SKM-1 (cell line): ENCODE data around the gene SPDYE3.
"Not testable (repeated sequence)": the region's sequence is repeated elsewhere in the genome, so short reads cannot be mapped to it uniquely, and the experiment has no call there.

Experiments used
- DNase-seq: peaks from one replicate; lab custom pipeline; 2025; ENCODE audit not compliant: unreplicated experiment; lab: John Stamatoyannopoulos, UW

SPDYE3 gene

GRCh38 chr7:100307402-100307801 lies at the start of gene SPDYE3:
SPDYE3 (plus strand) TSS chr7:100307702; CDS start chr7:100307886, 184 bp downstream.
- not testable (repeated sequence) for DNase-seq

DNA sequence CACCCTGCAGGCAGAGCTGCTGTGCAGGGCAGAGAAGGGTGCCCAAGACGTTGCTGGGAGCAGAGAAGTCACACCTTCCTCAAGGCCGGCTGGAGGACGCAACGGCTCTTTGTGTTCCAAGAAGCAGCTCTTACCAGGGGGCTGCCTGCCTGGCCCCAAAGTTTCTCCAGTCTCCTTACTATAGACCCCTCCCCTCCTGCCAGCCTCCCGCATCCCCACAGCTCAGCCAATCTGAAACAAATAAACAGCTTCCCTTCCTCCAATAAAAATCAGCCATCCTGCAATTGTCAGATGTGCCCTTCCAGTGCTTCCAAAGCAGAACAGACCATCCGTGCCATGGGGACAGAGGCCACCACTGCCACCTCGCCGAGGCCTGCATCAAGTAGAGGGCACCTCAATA lies 47.5 kb upstream of the SPDYE3 start:
- DNase-seq = not testable (repeated sequence)

DNA sequence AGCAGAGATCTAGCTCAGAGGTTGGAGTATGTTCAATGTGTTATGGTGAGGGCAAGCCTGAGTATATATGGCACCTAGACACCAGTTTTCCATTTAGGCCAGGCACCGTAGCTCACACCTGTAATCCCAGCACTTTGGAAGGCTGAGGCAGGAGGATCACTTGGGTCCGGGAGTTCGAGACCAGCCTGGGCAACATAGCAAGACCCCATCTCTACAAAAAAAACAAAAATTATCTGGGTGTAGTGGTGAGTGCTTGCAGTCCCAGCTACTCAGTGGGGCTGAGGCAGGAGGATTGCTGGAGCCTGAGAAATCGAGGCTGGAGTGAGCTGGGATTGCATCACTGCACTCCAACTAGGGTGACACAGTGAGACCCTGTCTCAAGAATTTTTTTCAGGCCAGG lies 44.6 kb upstream of the SPDYE3 start:
- not testable (repeated sequence) for DNase-seq

DNA sequence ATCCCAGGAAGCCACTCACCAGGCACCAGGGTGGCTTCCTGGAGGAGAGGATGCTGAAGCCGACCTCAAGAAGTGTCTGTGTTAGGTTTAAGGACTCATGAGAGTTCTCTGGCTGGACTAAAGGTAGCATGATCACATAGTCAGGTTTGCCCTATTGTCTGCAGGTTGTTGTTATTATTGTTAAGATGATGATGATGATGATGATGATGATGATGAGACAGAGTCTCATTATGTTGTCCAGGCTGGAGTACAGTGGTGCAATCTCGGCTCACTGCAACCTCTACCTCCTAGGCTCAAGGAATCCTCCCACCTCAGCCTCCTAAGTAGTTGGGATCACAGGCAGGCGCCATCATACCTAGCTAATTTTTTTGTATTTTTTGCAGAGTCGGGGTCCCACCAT lies 43.3 kb upstream of the SPDYE3 start:
- DNase-seq = not testable (repeated sequence)

DNA sequence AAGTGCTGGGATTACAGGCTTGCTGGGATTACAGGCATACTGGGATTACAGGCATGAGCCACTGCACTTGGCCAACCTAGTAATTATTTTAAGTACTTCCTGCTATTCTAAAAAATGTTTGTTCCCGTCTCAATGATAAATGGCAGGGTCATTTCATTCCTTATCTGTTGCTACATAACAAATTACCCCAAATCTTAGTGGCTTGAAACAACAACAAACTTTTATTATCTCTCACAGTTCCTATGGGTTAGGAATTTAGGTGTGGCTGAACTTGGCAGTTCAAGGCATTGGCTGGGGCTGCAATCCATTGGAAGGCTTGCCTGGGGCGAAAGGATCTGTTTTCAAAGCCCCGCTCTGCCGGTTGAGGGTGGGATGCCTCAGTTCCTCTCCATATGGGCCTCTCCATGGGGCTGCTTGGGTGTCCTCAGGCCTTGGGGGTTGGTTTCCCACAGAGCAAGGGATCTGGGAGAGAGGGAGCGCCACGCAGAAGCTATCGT lies 42.8 kb upstream of the SPDYE3 start:
- not testable (repeated sequence) for DNase-seq

DNA sequence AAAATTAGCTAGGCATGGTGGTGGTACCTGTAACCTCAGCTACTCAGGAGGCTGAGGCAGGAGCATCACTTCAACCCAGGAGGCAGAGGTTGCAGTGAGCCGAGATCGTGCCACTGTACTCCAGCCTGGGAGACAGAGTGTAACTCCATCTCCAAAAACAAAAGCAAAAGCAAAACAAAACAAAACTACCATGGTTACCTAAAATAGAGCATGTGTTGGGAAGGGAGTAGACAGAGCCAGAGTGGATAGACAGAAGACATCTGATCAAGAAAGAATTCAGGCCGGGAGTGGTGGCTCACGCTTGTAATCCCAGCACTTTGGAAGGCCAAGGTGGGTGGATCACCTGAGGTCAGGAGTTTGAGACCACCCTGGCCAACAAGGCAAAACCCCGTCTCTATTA lies 41.7 kb upstream of the SPDYE3 start:
- not testable (repeated sequence) for DNase-seq

DNA sequence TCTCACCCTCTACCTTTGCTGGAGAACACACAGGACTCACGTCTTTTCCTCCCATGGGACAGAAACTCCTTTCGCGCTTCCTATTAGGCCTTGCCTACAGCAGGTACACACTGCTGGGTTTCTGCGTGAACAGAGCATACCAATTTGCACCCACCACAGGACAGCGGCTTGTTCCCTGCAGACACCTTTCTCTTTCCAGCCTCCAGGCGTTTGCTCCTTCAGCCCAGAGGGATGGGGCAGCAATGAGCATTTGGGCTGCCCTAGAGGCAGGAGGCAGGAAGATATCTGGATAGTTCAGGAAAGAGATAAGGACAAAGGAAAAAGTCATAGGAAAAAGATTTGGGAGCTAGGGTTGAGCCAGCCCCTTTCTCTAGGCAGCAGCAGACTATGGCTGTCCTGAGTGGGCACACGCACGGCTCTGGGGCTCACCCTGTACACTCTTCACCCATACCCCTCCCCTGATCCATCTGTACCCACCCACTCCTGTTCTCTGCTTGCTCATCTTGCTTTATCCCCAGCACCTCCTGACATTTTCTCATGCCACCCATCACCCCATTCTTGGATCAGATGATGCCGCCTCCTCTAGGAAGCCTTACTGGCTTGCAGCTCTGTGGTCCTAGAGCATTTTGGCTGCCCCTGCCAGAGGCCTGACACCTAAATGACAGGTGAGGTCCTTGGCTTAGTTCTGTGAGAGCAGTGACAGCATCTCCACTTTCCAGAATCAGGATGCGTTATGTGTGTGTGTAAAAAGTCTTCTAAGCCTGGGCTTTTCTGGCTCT lies 40.7 kb upstream of the SPDYE3 start:
- no peak for DNase-seq

GRCh38 chr7:100267648-100268047 lies 39.9 kb upstream of the SPDYE3 start:
- no peak for DNase-seq

DNA sequence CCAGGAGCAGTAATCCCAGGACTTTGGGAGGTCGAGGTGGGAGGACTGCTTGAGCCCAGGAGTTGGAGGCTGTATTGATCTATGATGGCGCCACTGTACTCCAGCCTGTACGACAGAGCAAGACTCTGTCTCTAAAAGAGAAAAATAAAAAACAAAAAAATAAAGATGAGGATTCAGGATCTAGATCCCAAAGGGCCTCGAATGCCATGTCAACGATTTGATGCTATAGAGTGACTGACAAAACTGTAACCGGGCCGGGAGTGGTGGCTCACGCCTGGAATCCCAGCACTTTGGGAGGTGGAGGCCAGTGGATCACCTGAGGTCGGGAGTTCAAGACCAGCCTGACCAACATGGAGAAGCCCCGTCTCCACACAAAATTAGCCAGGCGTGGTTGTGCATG lies 38.6 kb upstream of the SPDYE3 start:
- DNase-seq = not testable (repeated sequence)

- DNase-seq = not testable (repeated sequence)
Observed at GRCh38 chr7:100269306-100270045, 38.0 kb upstream of the SPDYE3 start.

DNA sequence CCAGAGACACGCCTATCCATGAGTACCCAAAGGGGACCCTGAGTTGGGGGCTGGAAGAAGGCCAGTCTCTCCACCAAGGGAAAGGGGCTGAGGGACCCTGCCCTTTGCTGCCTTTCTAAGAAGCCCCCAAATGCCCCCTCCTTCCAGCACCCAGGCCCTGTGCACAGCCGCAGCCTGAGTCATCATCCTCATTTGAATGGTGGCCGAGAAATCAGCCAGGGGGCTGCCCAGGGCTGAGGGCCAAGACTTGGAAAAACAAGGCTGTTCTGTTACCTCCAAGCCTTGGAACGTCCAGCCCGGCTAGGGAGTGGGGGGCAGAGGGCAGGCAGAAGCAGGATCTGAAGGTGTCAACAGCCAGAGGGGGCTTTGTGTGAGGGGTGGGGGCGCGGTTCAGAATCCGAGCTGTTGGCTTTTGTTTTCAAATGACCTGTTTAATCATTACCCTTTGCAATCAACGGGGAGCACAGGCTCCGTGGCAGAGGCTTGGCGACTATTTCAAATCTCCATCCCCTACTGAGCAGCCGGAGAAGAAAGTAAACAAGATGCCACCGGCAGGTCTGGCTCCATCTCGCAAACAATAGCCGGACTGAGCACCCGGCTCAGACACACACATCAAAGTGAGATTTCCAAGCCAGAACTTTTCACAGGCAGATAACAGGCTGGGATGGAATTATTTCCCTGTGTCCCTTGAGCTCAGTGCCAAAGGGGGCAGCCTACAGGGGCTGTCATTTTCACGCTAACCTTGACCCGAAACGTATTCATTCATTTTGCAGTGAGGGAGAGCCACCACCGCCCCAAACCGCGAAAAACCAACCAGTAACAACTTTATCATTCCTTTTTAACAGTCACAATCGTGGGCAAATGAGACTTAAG lies 37.2 kb upstream of the SPDYE3 start:
- not testable (repeated sequence) for DNase-seq

DNA sequence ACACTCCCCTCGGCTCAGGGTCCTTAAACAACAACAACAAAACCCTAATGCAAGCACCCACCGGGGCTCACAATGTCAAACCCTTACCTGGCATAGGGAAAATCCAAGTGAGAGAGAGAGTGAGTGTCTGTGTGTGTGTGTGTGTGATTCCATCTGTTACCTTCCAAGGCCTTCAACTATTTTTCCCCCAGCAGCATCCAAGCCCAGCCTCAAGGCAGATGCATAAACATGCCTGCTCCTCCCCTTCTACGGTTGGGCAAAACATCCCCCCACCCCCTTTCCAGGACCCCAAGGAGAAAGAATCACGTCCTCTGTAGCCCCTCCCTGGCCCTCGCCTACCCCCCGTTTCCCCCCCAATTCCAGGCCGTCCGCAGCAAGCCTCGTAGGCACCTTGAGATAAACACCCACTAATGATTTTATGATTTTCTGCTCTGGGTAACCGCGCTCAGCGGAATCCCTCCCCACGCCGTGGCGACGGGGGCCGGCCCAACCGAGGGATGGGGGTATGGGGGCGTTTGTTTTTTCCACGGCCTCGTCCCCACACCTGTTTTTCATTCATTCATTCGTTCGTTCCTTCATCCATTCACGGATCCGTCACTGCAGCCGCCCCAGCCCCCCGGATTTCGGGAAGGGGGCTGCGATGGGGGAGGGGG lies 36.4 kb upstream of the SPDYE3 start:
- not testable (repeated sequence) for DNase-seq

DNA sequence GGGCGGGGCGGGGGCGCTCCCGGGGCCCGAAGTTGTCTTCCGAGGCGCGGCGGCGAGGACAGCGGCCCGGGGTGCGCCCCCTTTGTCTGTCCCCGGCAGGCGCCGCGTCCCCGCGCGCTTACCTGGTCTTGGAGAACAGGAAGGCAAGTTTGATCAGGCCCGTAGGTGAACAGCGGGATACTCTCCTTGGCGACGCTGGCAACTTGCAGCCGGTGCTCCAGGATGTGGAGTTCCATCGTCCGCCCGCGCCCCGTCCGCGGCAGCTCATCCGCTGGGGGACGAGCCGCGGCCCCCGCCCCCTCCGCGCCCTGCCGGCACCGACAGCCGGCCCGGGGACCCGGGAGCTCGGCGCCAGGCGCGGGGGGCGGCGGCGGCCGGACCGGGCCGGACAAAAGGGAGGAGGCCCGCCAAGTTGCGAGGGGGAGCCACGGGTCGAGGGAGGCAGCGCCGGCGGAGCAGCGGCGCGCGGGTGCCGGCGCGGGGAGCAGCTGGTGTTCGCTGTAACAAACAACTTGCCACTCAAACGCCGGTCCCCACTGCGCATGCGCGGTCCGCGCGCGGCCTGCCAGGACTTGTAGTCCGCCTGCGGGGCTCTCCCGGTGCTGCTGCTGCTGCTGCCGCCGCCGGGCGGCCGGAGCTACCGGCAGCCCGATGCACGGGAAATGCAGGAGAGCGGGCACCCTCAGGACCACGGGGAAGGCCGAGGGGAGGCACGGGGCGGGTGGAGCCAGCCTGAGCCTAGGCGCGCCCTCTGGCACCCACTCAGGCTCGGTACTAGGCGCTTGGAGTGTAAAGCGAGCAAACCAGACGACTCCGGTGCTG lies 35.6 kb upstream of the SPDYE3 start:
- DNase-seq = peak; percentile 65

GRCh38 chr7:100272538-100272902 lies 35.0 kb upstream of the SPDYE3 start:
- not testable (repeated sequence) for DNase-seq

DNA sequence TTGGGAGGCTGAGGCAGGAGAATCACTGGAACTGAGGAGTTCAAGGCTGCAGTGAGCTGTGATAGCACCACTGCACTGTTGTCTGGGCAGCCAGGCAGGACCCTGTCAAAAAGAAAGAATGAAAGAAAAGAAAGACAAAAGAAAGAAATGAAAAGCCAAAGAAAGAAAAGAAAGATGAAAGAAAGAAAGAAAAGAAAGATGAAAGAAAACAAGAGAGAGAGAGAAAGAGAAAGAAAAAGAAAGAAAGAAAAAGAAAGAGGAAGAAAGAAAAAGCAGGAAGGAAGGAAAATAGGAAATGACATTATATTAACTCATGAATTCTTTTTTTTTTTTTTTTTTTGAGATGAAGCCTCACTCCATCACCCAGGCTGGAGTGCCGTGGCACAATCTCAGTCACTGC lies 32.4 kb upstream of the SPDYE3 start:
- no peak for DNase-seq

DNA sequence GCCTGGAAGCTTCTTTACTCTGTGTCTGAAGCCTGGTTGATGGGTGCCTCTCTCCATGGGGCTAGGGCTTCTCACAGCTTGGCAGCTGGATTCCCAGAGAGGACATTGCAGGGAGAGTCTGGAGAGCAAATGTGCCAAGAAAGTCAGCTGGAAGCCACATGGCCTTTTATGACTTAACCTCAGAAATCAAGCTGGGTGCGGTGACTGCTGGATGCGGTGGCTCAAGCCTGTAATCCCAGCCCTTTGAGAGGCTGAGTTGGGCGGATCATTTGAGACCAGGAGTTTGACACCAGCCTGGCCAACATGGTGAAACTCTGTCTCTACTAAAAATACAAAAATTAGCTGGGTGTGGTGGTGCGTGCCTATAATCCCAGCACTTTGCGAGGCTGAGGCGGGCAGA lies 31.4 kb upstream of the SPDYE3 start:
- not testable (repeated sequence) for DNase-seq

- DNase-seq = not testable (repeated sequence)
Observed at GRCh38 chr7:100282069-100282608, 25.4 kb upstream of the SPDYE3 start.

- not testable (repeated sequence) for DNase-seq
Observed at GRCh38 chr7:100283147-100283546, 24.4 kb upstream of the SPDYE3 start.

- not testable (repeated sequence) for DNase-seq
Observed at GRCh38 chr7:100287191-100287969, 20.1 kb upstream of the SPDYE3 start.
